Sigmoid colon (tissue), 4 donors: ENCODE results near the gene NCBP3.

Source experiments
- EP300 ChIP-seq, 4 donors: sonication (generic); formaldehyde crosslinking; IDR thresholded peaks; one replicate each; pipeline ENCODE4 v1.6.1; 2017; ENCODE audit warnings: antibody characterized with exemption in 4 of 4
- POLR2A ChIP-seq, 2 donors: fragments of 450-650 bp; IDR thresholded peaks; one replicate each; pipeline ENCODE4 v1.6.1; 2016; ENCODE audit warnings: antibody characterized with exemption in 2 of 2, mild to moderate bottlenecking in 2 of 2, moderate library complexity in 2 of 2
- POLR2AphosphoS5 ChIP-seq, 4 donors: sonication (generic); formaldehyde crosslinking; IDR thresholded peaks; one replicate each; pipeline ENCODE4 v1.6.1; 2017; ENCODE audit warnings: antibody characterized with exemption in 4 of 4
- TF ChIP-seq, protein P1 (sequence below), 4 experiments: fragments of 450-650 bp in 3 of 4; fragments of 200-600 bp in 1 of 4; IDR thresholded peaks; one replicate each; pipeline ENCODE4 v1.5.1; 2016 to 2019; ENCODE audit warnings: antibody characterized with exemption in 4 of 4, mild to moderate bottlenecking in 3 of 4, moderate library complexity in 2 of 4

DNA sequence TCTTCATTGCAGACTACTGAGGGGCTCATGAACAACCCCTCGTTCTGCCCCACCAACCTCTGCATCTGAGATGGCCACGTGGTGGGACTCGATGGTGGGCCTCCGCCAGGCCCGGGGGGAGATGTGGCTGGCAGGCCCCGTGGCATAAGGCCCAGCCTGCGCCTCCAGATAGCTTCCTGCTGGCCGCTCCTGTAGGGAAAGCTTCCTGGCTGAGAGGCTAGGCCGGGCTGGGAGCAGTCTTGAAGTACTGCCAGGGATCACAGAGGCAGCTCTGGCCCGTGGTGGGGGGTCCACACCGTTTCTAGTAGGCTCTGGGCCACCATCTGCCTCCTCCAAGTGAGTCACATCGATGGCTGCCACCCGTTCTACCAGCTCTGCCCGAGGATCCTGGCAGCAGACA is 39.2 kb upstream of the NCBP3 start:
- no peak for TF ChIP-seq POLR2AphosphoS5 (IDR thresholded peaks at IDR 0.05)
- TF ChIP-seq, protein P1, sequence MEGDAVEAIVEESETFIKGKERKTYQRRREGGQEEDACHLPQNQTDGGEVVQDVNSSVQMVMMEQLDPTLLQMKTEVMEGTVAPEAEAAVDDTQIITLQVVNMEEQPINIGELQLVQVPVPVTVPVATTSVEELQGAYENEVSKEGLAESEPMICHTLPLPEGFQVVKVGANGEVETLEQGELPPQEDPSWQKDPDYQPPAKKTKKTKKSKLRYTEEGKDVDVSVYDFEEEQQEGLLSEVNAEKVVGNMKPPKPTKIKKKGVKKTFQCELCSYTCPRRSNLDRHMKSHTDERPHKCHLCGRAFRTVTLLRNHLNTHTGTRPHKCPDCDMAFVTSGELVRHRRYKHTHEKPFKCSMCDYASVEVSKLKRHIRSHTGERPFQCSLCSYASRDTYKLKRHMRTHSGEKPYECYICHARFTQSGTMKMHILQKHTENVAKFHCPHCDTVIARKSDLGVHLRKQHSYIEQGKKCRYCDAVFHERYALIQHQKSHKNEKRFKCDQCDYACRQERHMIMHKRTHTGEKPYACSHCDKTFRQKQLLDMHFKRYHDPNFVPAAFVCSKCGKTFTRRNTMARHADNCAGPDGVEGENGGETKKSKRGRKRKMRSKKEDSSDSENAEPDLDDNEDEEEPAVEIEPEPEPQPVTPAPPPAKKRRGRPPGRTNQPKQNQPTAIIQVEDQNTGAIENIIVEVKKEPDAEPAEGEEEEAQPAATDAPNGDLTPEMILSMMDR (IDR thresholded peaks at IDR 0.05), result no peak
- TF ChIP-seq POLR2A (IDR thresholded peaks at IDR 0.05), result no peak
- no peak for TF ChIP-seq EP300 (IDR thresholded peaks at IDR 0.05)
